ENCODE data around the gene ARSI.

The ARSI gene

GRCh38 chr5:150300496-150301169 is 2.1 kb downstream of the ARSI start:
- Histone ChIP-seq H3K4me1 (ENCODE audit: control insufficient read depth in 1 of 2, insufficient read depth in 1 of 2, low read depth in 1 of 2, low read length in 1 of 2) (no peaks in the 10 kb centered on the region), H3K36me3 (no peaks in the 10 kb centered on the region), H3K27me3 (peaks cover 67% of the 10 kb centered on the region), H3K4me3 (ENCODE audit: low read depth in 1 of 2, low read length in 1 of 2) (no peak overlapping the region), H3K27ac (no peak overlapping the region), H3K9me3 (no peaks in the 10 kb centered on the region)
- TF ChIP-seq CTCF (IDR thresholded peaks at IDR 0.05) = no peak

- H3K27me3 ChIP-seq = peaks cover 59% of the 10 kb centered on the region
- TF ChIP-seq CTCF (IDR thresholded peaks at IDR 0.05) = no peak
- no peak overlapping the region for H3K4me3 ChIP-seq (ENCODE audit: low read depth in 1 of 2, low read length in 1 of 2)
- no peaks in the 10 kb centered on the region for H3K9me3 ChIP-seq
- no peaks in the 10 kb centered on the region for H3K4me1 ChIP-seq (ENCODE audit: control insufficient read depth in 1 of 2, insufficient read depth in 1 of 2, low read depth in 1 of 2, low read length in 1 of 2)
- no peaks in the 10 kb centered on the region for H3K36me3 ChIP-seq
- H3K27ac ChIP-seq = no peak overlapping the region
Measured at GRCh38 chr5:150299571-150300327, 3.0 kb downstream of the ARSI start.

- H3K27ac ChIP-seq = no peak overlapping the region
- H3K4me3 ChIP-seq (ENCODE audit: low read depth in 1 of 2, low read length in 1 of 2) = no peak overlapping the region
- H3K4me1 ChIP-seq (ENCODE audit: control insufficient read depth in 1 of 2, insufficient read depth in 1 of 2, low read depth in 1 of 2, low read length in 1 of 2) = no peaks in the 10 kb centered on the region
- H3K9me3 ChIP-seq = no peaks in the 10 kb centered on the region
- no peaks in the 10 kb centered on the region for H3K36me3 ChIP-seq
- H3K27me3 ChIP-seq = peaks cover 50% of the 10 kb centered on the region
- TF ChIP-seq CTCF (IDR thresholded peaks at IDR 0.05) = no peak
Measured at GRCh38 chr5:150298701-150299451, 3.8 kb downstream of the ARSI start.

GRCh38 chr5:150297934-150298595 is 4.6 kb downstream of the ARSI start:
- no peaks in the 10 kb centered on the region for H3K36me3 ChIP-seq
- no peak overlapping the region for H3K4me3 ChIP-seq (ENCODE audit: low read depth in 1 of 2, low read length in 1 of 2)
- no peak overlapping the region for H3K27ac ChIP-seq
- TF ChIP-seq CTCF (IDR thresholded peaks at IDR 0.05) = no peak
- H3K27me3 ChIP-seq = peaks cover 42% of the 10 kb centered on the region
- no peaks in the 10 kb centered on the region for H3K4me1 ChIP-seq (ENCODE audit: control insufficient read depth in 1 of 2, insufficient read depth in 1 of 2, low read depth in 1 of 2, low read length in 1 of 2)
- no peaks in the 10 kb centered on the region for H3K9me3 ChIP-seq

GRCh38 chr5:150297236-150297890 is 5.3 kb downstream of the ARSI start:
- peaks cover 35% of the 10 kb centered on the region for H3K27me3 ChIP-seq
- no peak for TF ChIP-seq CTCF (IDR thresholded peaks at IDR 0.05)
- no peaks in the 10 kb centered on the region for H3K4me1 ChIP-seq (ENCODE audit: control insufficient read depth in 1 of 2, insufficient read depth in 1 of 2, low read depth in 1 of 2, low read length in 1 of 2)
- H3K27ac ChIP-seq = no peak overlapping the region
- H3K4me3 ChIP-seq (ENCODE audit: low read depth in 1 of 2, low read length in 1 of 2) = no peak overlapping the region
- H3K36me3 ChIP-seq = no peaks in the 10 kb centered on the region
- no peaks in the 10 kb centered on the region for H3K9me3 ChIP-seq
